MG63 (cell line): ENCODE results near the gene FAM98C. TPM values are rescaled to one million over a fixed set of nuclear protein-coding genes. Genes with fewer than 3 reads are reported as not detected.

Source experiments
- DNase-seq: peaks from one replicate; pipeline ENCODE4 v3.0.0-alpha.2; 2020
- H3K27me3 ChIP-seq: fragments of 250-450 bp; sonication (Bioruptor Pico); 2 replicates; pipeline ENCODE4 v1.5.1; 2020; ENCODE audit warnings: mild to moderate bottlenecking, moderate library complexity
- H3K36me3 ChIP-seq: fragments of 250-450 bp; sonication (Bioruptor Pico); 2 replicates; pipeline ENCODE4 v1.5.1; 2020; ENCODE audit warnings: mild to moderate bottlenecking, moderate library complexity
- H3K4me3 ChIP-seq: fragments of 250-450 bp; sonication (Bioruptor Pico); 2 replicates; pipeline ENCODE4 v1.5.1; 2020; ENCODE audit warnings: mild to moderate bottlenecking, moderate library complexity
- H3K9me3 ChIP-seq: fragments of 250-450 bp; sonication (Bioruptor Pico); 2 replicates; pipeline ENCODE4 v1.5.1; 2020; ENCODE audit warnings: mild to moderate bottlenecking, moderate library complexity
- total RNA-seq: library from RNA; depleted of rRNA; stranded (reverse); fragments of >200 nt; shearing (Covaris generic); gene quantifications from 2 replicates; pipeline ENCODE4 v1.2.3, GENCODE V29; 2014; ENCODE audit warnings: low replicate concordance; rRNA removed

FAM98C gene
- total RNA-seq, 1 experiment from 2014 or later = 15.3 TPM

GRCh38 chr19:38452430-38453366 lies 49.8 kb downstream of the FAM98C start:
- DNase-seq = peak; percentile 49
- Histone ChIP-seq H3K36me3 (no peaks in the 10 kb centered on the region), H3K9me3 (no peaks in the 10 kb centered on the region), H3K4me3 (no peak overlapping the region), H3K27me3 (peaks cover 7% of the 10 kb centered on the region; the same call in 1 of the 2 replicates)

- Histone ChIP-seq H3K4me3 (no peak overlapping the region), H3K27me3 (peaks cover 7% of the 10 kb centered on the region; the same call in 1 of the 2 replicates), H3K9me3 (no peaks in the 10 kb centered on the region), H3K36me3 (no peaks in the 10 kb centered on the region)
- DNase-seq = no peak
Measured at GRCh38 chr19:38453596-38453995, 50.7 kb downstream of the FAM98C start.

GRCh38 chr19:38455031-38455430 lies 52.1 kb downstream of the FAM98C start:
- H3K27me3 ChIP-seq = peaks cover 7% of the 10 kb centered on the region; the same call in 1 of the 2 replicates
- H3K9me3 ChIP-seq = no peaks in the 10 kb centered on the region
- no peak overlapping the region for H3K4me3 ChIP-seq
- no peaks in the 10 kb centered on the region for H3K36me3 ChIP-seq
- no peak for DNase-seq

- no peak for DNase-seq
- Histone ChIP-seq H3K27me3 (peaks cover 12% of the 10 kb centered on the region; the same call in 1 of the 2 replicates), H3K9me3 (no peaks in the 10 kb centered on the region), H3K4me3 (no peak overlapping the region), H3K36me3 (no peaks in the 10 kb centered on the region)
Measured at GRCh38 chr19:38457202-38457601, 54.3 kb downstream of the FAM98C start.

- no peak overlapping the region for H3K4me3 ChIP-seq
- DNase-seq = no peak
- H3K27me3 ChIP-seq = peaks cover 15% of the 10 kb centered on the region; the same call in 1 of the 2 replicates
- H3K9me3 ChIP-seq = no peaks in the 10 kb centered on the region
- H3K36me3 ChIP-seq = no peaks in the 10 kb centered on the region
Measured at GRCh38 chr19:38457690-38458405, 55.0 kb downstream of the FAM98C start.

Other genes with a start within 250 kb of the FAM98C start
- gene DPF1, start 178.9 kb upstream of the FAM98C start, total RNA-seq = 6.9 and 7.0 TPM in 2 replicates
- gene PPP1R14A, start 146.7 kb upstream of the FAM98C start, total RNA-seq = 1.0 TPM in 1 of 2 replicates, not detected in the other
- 1.8 and 7.7 TPM in 2 replicates for gene SPINT2, start 138.5 kb upstream of the FAM98C start, total RNA-seq
- not detected in 2 replicates for gene C19orf33, start 98.8 kb upstream of the FAM98C start, total RNA-seq
- gene YIF1B, start 87.1 kb upstream of the FAM98C start, total RNA-seq = 192 and 294 TPM in 2 replicates
- 6.6 and 9.7 TPM in 2 replicates for gene KCNK6, start 83.2 kb upstream of the FAM98C start, total RNA-seq
- 0.25 and 2.3 TPM in 2 replicates for gene CATSPERG, start 67.3 kb upstream of the FAM98C start, total RNA-seq
- 509 and 658 TPM in 2 replicates for gene PSMD8, start 28.5 kb upstream of the FAM98C start, total RNA-seq
- gene GGN, start 15.1 kb upstream of the FAM98C start, total RNA-seq = not detected in 2 replicates
- gene SPRED3, start 14.4 kb upstream of the FAM98C start, total RNA-seq = 0.49 and 4.5 TPM in 2 replicates
- not detected in 2 replicates for gene RASGRP4, start 23.1 kb downstream of the FAM98C start, total RNA-seq
- not detected in 2 replicates for gene RYR1, start 30.6 kb downstream of the FAM98C start, total RNA-seq
- 0.30 TPM in 1 of 2 replicates, not detected in the other for gene MAP4K1, start 214.9 kb downstream of the FAM98C start, total RNA-seq
- 252 and 669 TPM in 2 replicates for gene EIF3K, start 216.1 kb downstream of the FAM98C start, total RNA-seq
- gene ACTN4, start 244.6 kb downstream of the FAM98C start, total RNA-seq = 476 and 621 TPM in 2 replicates